SH-SY5Y (cell line): Measurements from ENCODE around the gene ADGB.

Experiments used
- GATA2 ChIP-seq: IDR thresholded peaks from 2 replicates; pipeline ENCODE4 v1.6.1; 2011; ENCODE audit warnings: mild to moderate bottlenecking, low read depth, low read length
- GATA3 ChIP-seq: IDR thresholded peaks from 2 replicates; pipeline ENCODE4 v1.6.1; 2011; ENCODE audit warnings: low read depth, mild to moderate bottlenecking, low read length, moderate library complexity

ADGB gene

DNA sequence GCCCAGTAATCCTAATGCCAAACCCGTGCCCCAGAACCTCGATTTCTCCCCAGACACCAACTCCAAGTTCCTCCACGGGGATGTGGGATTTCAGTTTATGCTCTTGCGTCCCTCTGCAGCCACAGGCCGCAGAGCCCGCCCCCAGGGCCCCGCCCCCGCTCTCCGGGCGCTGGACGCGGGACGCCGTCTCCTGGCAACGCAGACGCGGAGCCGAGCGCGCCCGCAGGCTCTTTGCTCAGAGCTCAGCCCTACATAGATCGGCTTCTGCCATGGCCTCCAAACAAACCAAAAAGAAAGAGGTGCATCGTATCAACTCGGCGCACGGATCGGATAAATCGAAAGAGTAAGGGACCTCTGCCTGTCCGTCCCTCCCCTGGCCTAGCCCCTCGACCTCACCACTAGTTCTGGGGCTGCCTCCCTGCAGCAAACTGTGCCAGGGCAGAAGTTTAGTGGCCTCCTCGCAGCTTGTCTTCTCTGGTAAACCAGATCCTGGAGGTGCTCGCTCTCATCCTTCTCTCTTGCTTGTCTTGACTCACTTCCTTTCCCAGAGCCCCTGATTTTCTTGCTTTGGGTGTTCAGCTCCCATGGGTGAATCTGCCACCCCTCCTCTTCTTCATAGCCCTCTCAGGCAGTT lies at the start of gene ADGB:
Gene ADGB, plus strand, starts transcription at position 201 of the 634 bp plus-strand sequence. Its CDS starts 69 bp downstream, at position 270.
- TF ChIP-seq GATA2 (no peak), GATA3 (no peak)

GRCh38 chr6:146550911-146551310 lies 47.9 kb upstream of the ADGB start:
- TF ChIP-seq GATA2 (no peak), GATA3 (no peak)

DNA sequence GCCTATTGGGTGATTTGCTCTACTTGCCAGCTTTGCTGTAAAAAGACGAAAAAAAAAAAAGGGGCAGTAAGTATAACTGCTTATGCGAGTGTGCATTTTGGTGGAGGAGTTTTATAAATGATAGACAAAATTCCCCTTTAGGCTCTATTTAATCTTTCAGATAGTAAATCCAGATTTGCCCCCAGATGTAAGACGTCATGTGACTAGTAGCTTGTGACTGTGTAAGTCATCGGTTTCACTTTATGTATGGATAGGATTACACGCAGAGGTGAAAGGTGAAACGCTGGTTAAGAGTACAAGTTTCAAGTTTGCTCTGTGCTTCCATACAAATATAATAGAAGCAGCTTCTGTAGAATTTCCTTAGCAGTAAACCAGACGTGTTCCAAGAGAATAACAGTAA lies 47.2 kb upstream of the ADGB start:
- TF ChIP-seq GATA3 (no peak), GATA2 (no peak)

GRCh38 chr6:146553377-146554135 lies 45.2 kb upstream of the ADGB start:
- TF ChIP-seq GATA3, result no peak
- no peak for TF ChIP-seq GATA2

GRCh38 chr6:146560607-146561006 lies 38.2 kb upstream of the ADGB start:
- no peak for TF ChIP-seq GATA3
- TF ChIP-seq GATA2, result no peak

- TF ChIP-seq GATA3 (no peak), GATA2 (no peak)
These were observed 24.6 kb upstream of the ADGB start for GRCh38 chr6:146574211-146574610.

DNA sequence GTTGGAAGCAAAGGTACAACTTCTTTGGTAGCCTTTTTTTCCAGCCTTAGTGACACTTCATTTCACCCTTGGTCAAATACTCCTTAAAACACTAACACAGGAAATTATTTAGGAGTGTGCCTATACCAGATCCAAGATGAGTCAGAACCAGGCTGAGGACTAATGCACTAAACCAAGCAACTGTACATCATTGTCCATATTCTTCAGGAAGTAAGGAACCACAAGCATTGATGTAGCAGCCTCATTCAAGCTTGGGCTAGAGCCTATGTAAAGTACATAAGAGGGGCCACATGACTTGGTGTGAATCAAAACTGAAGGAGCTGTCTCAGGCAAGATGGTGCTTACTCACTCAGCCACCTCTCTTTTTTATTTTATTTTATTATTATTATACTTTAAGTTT lies 20.7 kb upstream of the ADGB start:
- TF ChIP-seq GATA3 (no peak), GATA2 (no peak)

GRCh38 chr6:146581968-146582367 lies 16.8 kb upstream of the ADGB start:
- TF ChIP-seq GATA2 (no peak), GATA3 (no peak)

DNA sequence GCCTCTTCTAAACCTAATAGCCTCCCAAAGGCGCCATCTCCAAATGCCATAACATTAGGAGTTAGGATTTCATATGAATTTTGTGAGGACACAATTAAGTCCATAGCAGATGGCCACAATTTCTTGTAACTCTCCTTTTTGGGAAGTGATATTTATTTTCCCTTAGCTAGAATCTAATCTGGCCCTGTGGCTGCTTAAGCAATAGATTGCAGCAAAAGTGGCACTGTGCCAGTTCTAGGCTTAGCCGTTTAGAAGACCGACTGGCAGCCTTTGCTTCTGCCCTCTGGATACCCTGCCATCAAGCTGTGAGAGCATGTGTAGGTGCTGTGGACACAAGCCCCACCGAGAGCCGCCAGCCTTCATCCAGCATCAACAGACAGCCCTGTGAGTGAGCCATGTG lies 15.9 kb upstream of the ADGB start:
- no peak for TF ChIP-seq GATA2
- no peak for TF ChIP-seq GATA3

DNA sequence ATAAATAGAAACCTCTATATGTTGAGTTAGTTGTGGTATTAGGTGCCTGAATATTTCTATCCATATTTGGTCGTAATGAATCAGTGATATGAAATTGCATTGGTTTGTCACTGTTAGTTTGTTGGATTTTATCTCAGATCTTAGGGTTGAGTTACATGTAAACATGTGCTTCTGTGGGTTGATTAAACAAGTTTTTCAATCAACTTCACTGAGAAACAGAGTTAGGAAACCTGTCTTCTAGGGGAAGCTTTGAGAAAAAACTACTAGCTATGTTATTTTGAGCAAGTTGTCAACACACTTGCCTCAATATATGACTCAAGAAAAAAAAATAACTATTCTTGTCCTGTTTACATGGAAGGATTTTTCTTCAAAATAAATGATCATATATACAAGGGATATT lies 14.8 kb upstream of the ADGB start:
- TF ChIP-seq GATA2 (no peak), GATA3 (no peak)

DNA sequence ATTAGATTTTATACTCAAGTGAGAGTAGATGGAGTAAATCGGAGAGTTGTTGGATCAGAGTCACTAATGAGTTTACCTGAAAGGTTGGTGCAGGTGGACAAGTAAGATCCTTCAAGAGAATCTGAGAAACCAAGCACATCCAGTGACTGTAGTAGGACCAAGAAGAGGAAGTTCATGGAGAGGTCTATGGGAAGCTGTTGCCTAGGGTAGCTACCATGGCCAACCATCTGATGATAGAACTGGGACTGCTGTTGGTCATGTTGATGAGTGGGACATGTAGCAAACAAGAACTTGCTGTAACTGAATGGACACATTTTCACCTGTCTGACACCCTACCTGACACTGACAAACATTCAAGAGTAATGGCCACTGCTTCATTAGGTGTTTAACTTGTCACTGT lies 11.3 kb upstream of the ADGB start:
- no peak for TF ChIP-seq GATA2
- TF ChIP-seq GATA3, result no peak

- no peak for TF ChIP-seq GATA2
- no peak for TF ChIP-seq GATA3
These were observed 8.3 kb upstream of the ADGB start for GRCh38 chr6:146590492-146590891.

DNA sequence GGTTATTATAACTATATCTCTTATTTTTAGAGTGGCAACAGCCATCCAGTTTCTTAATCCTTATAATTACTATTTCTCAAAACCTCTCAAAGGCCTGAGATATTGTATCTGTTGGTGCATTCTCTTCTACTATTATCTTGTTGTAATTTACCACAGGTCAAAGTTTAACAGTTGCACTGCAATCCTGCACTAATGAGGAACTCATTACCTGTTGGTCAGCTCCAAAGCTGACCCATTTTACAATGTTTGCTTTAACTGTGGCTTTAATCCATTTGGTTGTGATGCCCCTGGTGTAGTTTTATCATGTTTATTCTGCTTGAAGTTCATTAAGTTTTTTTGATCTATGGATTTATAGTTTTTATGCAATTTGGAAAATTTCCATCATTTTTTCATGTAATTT lies 6.3 kb upstream of the ADGB start:
- TF ChIP-seq GATA3, result no peak
- no peak for TF ChIP-seq GATA2

DNA sequence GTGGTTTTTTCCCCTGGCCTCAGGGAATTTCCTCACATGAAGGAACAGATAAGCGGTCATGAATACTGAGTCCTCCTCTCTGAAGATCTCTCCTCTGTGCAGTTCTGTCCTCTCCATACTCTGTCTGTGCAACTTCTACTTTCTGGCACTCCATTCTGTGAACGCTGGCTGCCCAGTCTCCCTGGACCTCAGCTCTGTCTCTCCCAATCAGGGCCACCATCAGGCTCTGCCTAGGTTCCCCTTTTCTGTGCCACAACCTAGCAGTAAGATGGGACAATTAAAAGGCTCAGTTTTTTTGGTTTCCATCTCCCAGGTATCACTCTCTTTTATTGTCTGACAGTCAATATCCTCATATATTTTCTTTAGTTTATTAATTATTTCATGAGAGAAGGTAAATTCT lies 4.8 kb upstream of the ADGB start:
- TF ChIP-seq GATA2, result no peak

- no peak for TF ChIP-seq GATA2
- TF ChIP-seq GATA3, result no peak
These were observed 4.3 kb upstream of the ADGB start for GRCh38 chr6:146594495-146594894.
